Uterus (tissue), 4 donors: ENCODE results near the gene KCNJ10. TPM values are rescaled to one million over a fixed set of nuclear protein-coding genes. Genes with fewer than 3 reads are reported as not detected.

ENCODE experiments used
- DNase-seq, 2 donors: peaks; one replicate each; pipeline ENCODE4 v3.0.0-alpha.2; 2019 to 2020
- H3K27ac ChIP-seq, 2 donors: fragments of 200-600 bp; sonication (generic); 1 replicate in 1 of 2; 2 replicates in 1 of 2; pipeline ENCODE4 v1.5.1; 2016 to 2018
- H3K27me3 ChIP-seq, 2 donors: fragments of 200-600 bp; sonication (generic); one replicate each; pipeline ENCODE4 v1.5.1; 2018 to 2019; ENCODE audit warnings: control low read depth in 1 of 2
- H3K36me3 ChIP-seq, 2 donors: fragments of 200-600 bp; sonication (generic); one replicate each; pipeline ENCODE4 v1.5.1; 2019; ENCODE audit warnings: control low read depth in 1 of 2
- H3K4me1 ChIP-seq, 2 donors: fragments of 200-600 bp; sonication (generic); one replicate each; pipeline ENCODE4 v1.5.1; 2018 to 2019; ENCODE audit warnings: control low read depth in 1 of 2
- H3K4me3 ChIP-seq, 2 donors: fragments of 200-600 bp; sonication (generic); 1 replicate in 1 of 2; 2 replicates in 1 of 2; pipeline ENCODE4 v1.5.1; 2018 to 2019; ENCODE audit warnings: mild to moderate bottlenecking in 1 of 2
- H3K9me3 ChIP-seq, 2 donors: fragments of 200-600 bp; sonication (generic); one replicate each; pipeline ENCODE4 v1.5.1; 2019; ENCODE audit warnings: control low read depth in 1 of 2
- POLR2A ChIP-seq, 2 donors: fragments of 450-650 bp; IDR thresholded peaks; one replicate each; pipeline ENCODE4 v1.6.1; 2016; ENCODE audit warnings: antibody characterized with exemption in 2 of 2, mild to moderate bottlenecking in 1 of 2, moderate library complexity in 1 of 2
- intact Hi-C: fragments of 100-400 bp; cut with DNase I; formaldehyde crosslinking; loops from one replicate; pipeline ENCODE4 v1.15.1; 2023; ENCODE audit warnings: low total_unique reads
- total RNA-seq, 4 donors: library from RNA; depleted of rRNA in 3 of 4; stranded (reverse); fragments of >200 nt in 3 of 4; gene quantifications; one replicate each; pipeline versions ENCODE4 v1.1.0 to v1.2.4, GENCODE V29; 2014 to 2023
- TF ChIP-seq, protein P1 (sequence below), 4 experiments: fragments of 200-600 bp in 2 of 4; fragments of 450-650 bp in 2 of 4; sonication (generic) in 2 of 4; IDR thresholded peaks; one replicate each; pipeline ENCODE4 v1.5.1; 2016 to 2019; ENCODE audit warnings: antibody characterized with exemption in 4 of 4, mild to moderate bottlenecking in 2 of 4, moderate library complexity in 1 of 4
- donor health status: DM: yes; HTN: yes; CAD: no.

KCNJ10 gene
- total RNA-seq, 4 donors from 2014 or later, result 0.58 TPM; not detected in 3

DNA sequence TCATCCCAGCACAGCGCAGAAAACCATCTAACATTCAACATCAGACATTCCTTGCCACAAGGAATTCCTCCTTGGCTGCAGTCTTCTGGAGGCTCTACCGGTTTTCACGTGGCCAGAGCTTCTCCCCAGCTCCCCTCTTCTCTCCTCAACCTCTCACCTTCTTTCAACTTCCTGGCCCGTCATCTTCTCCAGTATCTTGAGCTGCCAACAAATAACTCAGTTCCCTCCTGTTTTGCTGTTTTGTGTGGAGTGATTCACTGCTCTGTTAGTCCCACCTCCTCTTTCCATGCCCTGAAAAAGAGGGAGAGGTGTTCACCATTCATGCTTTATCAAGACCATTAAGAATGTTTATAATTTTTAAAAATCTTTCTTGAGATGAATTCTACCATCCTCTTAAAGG is 70.8 kb downstream of the KCNJ10 start:
- Histone ChIP-seq H3K4me3 (no peak overlapping the region), H3K27me3 (no peaks in the 10 kb centered on the region), H3K36me3 (no peaks in the 10 kb centered on the region), H3K9me3 (no peaks in the 10 kb centered on the region), H3K27ac (no peak overlapping the region), H3K4me1 (no peaks in the 10 kb centered on the region)
- intact Hi-C loops, result no loop called here
- no peak for TF ChIP-seq POLR2A (IDR thresholded peaks at IDR 0.05)
- TF ChIP-seq, protein P1, sequence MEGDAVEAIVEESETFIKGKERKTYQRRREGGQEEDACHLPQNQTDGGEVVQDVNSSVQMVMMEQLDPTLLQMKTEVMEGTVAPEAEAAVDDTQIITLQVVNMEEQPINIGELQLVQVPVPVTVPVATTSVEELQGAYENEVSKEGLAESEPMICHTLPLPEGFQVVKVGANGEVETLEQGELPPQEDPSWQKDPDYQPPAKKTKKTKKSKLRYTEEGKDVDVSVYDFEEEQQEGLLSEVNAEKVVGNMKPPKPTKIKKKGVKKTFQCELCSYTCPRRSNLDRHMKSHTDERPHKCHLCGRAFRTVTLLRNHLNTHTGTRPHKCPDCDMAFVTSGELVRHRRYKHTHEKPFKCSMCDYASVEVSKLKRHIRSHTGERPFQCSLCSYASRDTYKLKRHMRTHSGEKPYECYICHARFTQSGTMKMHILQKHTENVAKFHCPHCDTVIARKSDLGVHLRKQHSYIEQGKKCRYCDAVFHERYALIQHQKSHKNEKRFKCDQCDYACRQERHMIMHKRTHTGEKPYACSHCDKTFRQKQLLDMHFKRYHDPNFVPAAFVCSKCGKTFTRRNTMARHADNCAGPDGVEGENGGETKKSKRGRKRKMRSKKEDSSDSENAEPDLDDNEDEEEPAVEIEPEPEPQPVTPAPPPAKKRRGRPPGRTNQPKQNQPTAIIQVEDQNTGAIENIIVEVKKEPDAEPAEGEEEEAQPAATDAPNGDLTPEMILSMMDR (IDR thresholded peaks at IDR 0.05), result no peak
- DNase-seq, result no peak

DNA sequence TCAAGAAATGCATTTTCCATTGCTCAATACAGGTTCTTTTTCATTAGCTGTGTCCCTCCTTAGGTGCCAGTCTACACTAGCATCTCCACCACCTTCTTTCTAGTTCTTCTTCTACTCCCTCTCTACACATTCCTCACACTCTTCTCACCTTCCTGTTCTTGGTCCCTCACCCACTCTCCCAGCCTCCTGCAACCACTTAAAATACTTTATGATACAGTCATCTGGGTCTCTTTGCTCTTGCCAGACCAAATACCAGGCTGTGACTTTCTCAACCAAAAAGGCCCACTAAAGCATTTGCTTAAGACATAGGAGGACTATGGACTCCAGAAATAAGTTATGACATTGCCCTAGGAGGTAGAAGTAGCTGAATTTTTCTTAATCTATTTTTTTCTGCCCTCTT is 73.3 kb downstream of the KCNJ10 start:
- no peak overlapping the region for H3K27ac ChIP-seq
- TF ChIP-seq, protein P1 (IDR thresholded peaks at IDR 0.05), result no peak
- no peak for TF ChIP-seq POLR2A (IDR thresholded peaks at IDR 0.05)
- H3K9me3 ChIP-seq, result no peaks in the 10 kb centered on the region
- H3K4me1 ChIP-seq, result no peaks in the 10 kb centered on the region
- H3K4me3 ChIP-seq, result no peak overlapping the region
- intact Hi-C loops, result no loop called here
- H3K27me3 ChIP-seq, result no peaks in the 10 kb centered on the region
- no peaks in the 10 kb centered on the region for H3K36me3 ChIP-seq
- no peak for DNase-seq

DNA sequence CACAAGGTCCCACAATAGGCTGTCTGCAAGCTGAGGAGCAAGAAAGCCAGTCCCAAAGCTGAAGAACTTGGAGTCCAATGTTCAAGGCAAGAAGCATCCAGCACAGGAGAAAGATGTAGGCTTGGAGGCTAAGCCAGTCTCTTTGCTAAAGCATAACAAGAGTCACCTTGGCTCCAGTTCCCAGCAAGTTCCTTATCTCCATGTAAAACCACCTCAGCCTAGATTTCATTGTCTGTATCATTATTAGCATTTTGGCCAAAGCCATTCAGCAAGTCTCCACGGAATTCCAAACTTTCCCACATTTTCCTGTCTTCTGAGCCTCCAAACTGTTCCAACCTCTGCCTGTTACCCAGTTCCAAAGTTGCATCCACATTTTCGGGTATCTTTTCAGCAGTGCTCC is 75.1 kb downstream of the KCNJ10 start:
- intact Hi-C loops, result no loop called here
- no peaks in the 10 kb centered on the region for H3K36me3 ChIP-seq
- DNase-seq, result no peak
- H3K27me3 ChIP-seq, result no peaks in the 10 kb centered on the region
- no peak for TF ChIP-seq POLR2A (IDR thresholded peaks at IDR 0.05)
- TF ChIP-seq, protein P1 (IDR thresholded peaks at IDR 0.05), result no peak
- no peak overlapping the region for H3K4me3 ChIP-seq
- no peaks in the 10 kb centered on the region for H3K9me3 ChIP-seq
- H3K4me1 ChIP-seq, result no peaks in the 10 kb centered on the region
- no peak overlapping the region for H3K27ac ChIP-seq

DNA sequence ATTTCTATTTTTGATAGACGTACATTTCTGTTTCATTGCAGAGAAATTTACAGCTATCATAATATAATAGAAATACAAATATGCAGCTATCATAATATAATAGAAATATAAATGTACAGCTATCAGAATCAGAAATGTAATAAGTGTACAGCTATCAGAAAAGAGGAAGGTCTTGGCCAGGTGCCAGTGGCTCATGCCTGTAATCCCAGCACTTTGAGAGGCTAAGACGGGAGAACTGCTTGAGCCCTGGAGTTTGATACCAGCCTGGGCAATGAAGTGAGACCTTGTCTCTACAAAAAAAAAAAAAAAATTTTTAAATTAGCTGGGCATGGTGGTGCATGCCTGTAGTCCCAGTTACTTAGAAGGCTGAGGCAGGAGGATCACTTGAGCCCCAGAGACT is 76.0 kb downstream of the KCNJ10 start:
- no peak for TF ChIP-seq POLR2A (IDR thresholded peaks at IDR 0.05)
- TF ChIP-seq, protein P1 (IDR thresholded peaks at IDR 0.05), result no peak
- DNase-seq, result no peak
- H3K27ac ChIP-seq, result no peak overlapping the region
- H3K4me3 ChIP-seq, result no peak overlapping the region
- no peaks in the 10 kb centered on the region for H3K4me1 ChIP-seq
- no peaks in the 10 kb centered on the region for H3K9me3 ChIP-seq
- no peaks in the 10 kb centered on the region for H3K36me3 ChIP-seq
- no peaks in the 10 kb centered on the region for H3K27me3 ChIP-seq
- intact Hi-C loops, result no loop called here

DNA sequence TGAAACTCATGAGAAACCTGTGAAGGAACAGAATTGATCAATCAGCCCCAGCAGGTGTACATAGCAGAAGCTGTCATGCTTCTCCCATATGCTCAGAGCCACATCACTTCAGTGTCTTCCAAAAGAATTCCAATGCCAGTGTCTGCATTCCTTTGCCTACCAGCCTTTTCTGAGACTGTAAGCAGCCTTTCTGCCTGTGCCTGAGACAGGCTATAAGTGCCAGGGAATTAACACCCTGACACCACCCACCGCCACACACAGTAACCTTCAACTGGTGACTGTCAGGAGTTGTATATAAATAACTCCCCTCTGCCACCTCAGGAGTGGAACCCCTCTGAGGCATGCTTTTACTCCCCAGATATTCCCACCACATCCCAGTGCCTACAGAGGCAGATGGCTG is 77.8 kb downstream of the KCNJ10 start:
- DNase-seq, result no peak
- Histone ChIP-seq H3K4me1 (no peaks in the 10 kb centered on the region), H3K36me3 (no peaks in the 10 kb centered on the region), H3K4me3 (no peak overlapping the region), H3K27ac (no peak overlapping the region), H3K27me3 (no peaks in the 10 kb centered on the region), H3K9me3 (no peaks in the 10 kb centered on the region)
- no peak for TF ChIP-seq POLR2A (IDR thresholded peaks at IDR 0.05)
- TF ChIP-seq, protein P1 (IDR thresholded peaks at IDR 0.05), result no peak
- intact Hi-C loops, result no loop called here
